Smooth muscle cell of bladder (primary cell): ENCODE results near the gene BLVRB. TPM values are rescaled to one million over a fixed set of nuclear protein-coding genes. Genes with fewer than 3 reads are reported as not detected.

Experiments used
- total RNA-seq: library from RNA; depleted of rRNA; stranded (reverse); fragments of >200 nt; gene quantifications from 2 replicates; pipeline ENCODE4 v1.2.3, GENCODE V29; 2014

The BLVRB gene
- 104 and 118 TPM in 2 replicates for total RNA-seq

DNA sequence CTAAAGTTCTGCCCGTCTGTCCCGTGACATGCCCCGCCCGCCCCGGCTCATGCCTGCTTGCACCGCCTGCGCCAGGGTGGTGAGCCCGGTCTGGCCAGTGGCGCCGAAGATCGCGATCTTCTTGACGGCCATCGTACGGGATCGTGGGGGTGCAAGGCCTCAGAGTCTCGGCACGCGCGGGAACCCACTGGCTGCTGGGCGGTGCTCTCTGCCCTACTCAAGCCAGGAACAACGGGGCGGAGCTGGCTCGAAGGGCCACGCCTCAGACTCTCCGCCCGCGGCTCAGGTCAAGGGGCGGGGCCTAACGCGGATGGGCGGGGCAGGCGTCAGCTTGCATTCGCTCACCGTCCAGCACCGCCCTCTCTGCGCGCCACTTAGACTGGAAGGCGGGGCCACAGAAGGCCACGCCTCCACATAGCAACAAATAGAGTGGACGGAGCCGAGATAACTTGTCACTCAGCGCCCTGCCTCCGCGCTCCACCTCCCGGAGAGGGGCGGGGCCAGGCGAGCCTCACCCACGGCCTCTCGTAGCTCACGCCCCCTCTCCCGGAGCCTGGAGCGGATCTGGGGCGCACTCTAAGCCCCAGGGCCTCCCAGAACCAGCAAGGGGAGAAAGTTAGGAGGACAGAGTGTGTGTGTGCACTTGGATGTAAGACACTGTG is at the start of gene BLVRB:
Gene BLVRB (minus strand): TSS at position 189 of the 662 bp plus-strand sequence. CDS start 57 bp downstream, at position 132.

DNA sequence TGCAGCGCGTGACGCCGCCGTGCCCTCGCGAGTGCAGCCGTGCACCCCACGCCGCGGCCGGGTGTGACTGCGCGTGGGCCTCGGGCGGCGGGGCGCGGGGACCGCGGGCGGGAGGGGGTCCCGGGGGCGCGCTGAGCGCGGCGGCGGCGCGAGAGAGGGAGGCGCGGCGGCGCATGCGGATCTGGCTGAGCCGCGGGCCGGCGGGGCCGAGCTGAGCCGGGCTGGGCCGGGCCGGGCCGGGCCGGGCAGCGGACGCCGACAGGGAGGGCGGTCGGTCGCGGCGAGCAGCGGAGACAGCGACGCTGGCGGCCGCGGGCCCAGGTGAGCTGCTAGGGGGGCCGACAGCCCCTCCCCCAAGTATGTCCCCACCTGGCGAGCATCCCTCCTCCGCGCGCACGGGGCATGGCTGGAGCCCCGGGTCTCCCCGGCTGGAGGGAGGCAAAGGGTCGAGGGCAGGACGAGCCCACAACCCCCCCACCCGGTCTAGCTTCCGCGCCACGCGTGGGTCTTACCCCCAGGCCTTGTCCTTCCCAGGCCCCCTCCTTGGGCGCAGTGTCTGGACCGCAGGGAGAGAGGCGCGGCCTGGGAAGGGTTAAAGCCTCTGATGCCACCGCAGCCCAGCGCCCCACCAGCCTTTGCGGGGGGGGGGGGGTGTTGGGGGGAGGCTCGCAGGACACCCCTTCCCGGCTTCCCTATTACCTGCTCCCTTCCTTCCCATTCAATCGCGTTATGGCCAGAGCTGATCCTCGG is 1.6 kb upstream of the BLVRB start, which contains the start of gene SPTBN4:
Gene SPTBN4 (plus strand): TSS at position 17 of the 750 bp plus-strand sequence. CDS start 5,621 bp downstream, outside the sequence.

DNA sequence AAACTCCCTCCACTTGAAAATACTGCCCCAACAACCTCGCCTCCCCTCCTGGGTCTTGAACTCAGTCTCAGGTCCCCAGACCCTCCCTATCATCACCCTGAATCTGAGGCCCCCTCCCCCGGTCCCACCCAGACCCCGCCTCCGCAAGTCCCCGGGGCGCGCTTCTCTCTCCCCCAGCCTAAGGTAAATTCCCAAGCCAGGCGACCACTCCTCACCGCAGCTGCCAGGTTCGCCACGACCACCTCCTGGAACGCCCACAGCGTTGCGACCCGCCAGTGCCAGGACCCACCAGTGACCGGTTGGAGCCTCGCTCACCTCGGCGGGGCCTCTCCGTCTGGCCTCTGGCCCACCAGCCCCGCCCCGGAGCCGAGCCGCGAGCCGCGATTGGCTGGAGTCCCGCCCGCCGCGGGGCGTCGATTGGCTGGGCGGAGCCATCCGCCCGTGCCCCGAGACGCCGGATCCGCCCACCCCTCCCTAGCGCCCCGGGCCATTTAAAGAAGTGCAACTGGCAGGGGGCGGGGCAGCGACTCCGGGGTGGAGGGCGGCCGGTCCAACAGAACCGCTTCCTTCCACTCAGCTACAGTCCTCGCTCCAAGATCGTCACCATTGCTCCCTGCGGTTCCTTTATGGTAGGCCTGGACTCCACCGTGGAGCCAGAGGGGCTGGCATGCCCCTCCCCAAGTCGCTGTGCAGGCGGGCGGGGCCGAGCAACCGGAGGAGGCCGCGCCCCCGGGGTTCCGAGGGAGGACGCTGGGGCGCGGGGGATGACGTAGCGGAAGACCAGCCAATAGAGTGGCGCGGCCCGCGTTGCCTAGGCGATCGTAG is 21.3 kb downstream of the BLVRB start, which contains the start of gene SERTAD3:
Gene SERTAD3 (minus strand): TSS at position 336 of the 825 bp plus-strand sequence. CDS start 2,255 bp downstream, outside the sequence.

DNA sequence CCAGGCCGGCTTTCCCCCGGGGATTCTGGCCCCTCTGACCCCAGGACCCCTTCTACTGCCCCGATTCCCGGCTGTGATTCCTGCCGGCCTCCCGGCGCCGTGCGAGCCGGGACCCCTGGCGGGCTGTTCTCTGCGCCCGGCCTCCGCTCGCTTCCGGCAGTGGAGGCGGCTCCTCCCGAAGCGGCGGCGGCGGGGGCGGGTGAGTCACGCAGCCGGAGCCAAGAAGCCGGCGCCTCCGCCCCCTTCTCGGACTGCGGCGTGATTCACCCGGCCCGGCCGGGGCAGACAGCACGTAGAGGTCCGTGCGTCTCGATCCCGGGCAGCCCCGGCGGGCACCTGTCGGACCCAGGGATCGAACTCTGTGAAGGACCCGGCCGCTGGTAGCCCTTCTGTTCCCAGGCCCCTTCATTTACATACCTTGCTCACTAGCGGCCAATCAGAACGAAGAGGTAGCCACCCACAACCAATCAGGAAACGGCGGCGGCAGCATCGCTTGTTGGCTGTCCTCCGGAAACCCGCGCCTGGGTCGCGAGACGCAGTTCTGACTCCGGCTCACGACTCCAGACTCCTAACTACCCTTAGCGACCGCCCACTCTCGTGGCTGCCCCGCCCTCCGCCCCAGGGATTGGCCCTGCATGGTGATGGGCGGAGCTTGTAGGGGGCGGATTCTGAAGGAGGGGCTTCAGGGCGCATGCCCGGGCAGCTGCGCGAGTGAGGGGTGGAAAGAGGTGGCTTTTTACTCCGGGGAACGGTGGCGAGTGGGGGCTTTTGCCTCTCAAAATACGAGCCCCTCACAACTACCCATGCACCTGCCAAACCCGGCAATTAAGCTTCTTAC is 39.9 kb downstream of the BLVRB start, which contains the start of gene SERTAD1:
Gene SERTAD1 (minus strand): TSS at position 543 of the 838 bp plus-strand sequence. CDS start 2,446 bp downstream, outside the sequence.

DNA sequence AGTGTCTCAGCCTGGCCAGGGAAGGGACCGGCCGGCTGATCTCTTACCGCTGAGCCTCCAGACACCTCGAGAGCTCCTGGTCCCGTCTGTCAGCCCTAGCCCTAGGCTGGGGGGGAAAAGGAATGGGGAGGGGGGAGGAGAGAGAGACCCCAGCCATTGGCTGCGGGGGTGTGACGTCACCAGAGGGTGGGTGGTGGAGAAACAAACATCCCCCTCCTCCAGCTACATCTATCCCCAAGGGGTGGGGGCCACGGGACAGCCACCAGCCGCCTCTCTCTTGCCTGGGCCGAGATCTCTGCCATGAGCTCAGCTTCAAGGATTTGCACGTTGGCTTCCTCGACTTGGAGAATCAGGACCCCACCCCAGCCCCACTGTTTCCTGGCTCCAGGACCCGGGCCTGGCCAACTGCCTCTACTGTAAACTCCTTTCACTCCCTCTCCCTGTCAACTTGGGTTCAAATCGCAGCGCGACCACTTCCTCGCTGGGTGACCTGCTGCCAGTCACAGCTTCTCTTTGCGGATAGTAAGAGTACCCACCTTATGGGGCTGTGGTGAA is 52.2 kb downstream of the BLVRB start, which contains the start of gene PRX:
Gene PRX (minus strand): TSS at position 88 of the 555 bp plus-strand sequence. CDS start 5,446 bp downstream, outside the sequence.

Other genes with a start within 250 kb of the BLVRB start
- gene TTC9B, start 247.4 kb downstream of the BLVRB start, total RNA-seq = not detected in 2 replicates
- gene CCNP, start 239.1 kb downstream of the BLVRB start, total RNA-seq = 0.14 and 0.28 TPM in 2 replicates
- gene AKT2, start 180.4 kb downstream of the BLVRB start, total RNA-seq = 63.0 and 79.1 TPM in 2 replicates
- gene C19orf47, start 117.3 kb downstream of the BLVRB start, total RNA-seq = 3.6 and 4.8 TPM in 2 replicates
- gene PLD3, start 117.0 kb downstream of the BLVRB start, total RNA-seq = 147 and 199 TPM in 2 replicates
- gene HIPK4, start 75.6 kb downstream of the BLVRB start, total RNA-seq = 0.14 and 0.18 TPM in 2 replicates
- 1.3 and 1.6 TPM in 2 replicates for gene PRX, start 52.4 kb downstream of the BLVRB start, total RNA-seq
- 11.1 and 19.3 TPM in 2 replicates for gene SERTAD1, start 39.8 kb downstream of the BLVRB start, total RNA-seq
- gene SERTAD3, start 21.4 kb downstream of the BLVRB start, total RNA-seq = 17.5 and 18.9 TPM in 2 replicates
- gene SPTBN4, start 1.3 kb upstream of the BLVRB start, total RNA-seq = 1.6 and 1.8 TPM in 2 replicates
- 13.5 and 17.2 TPM in 2 replicates for gene SHKBP1, start 111.1 kb upstream of the BLVRB start, total RNA-seq
- gene LTBP4, start 135.6 kb upstream of the BLVRB start, total RNA-seq = 20.1 and 36.6 TPM in 2 replicates
- 12.9 and 19.4 TPM in 2 replicates for gene NUMBL, start 224.9 kb upstream of the BLVRB start, total RNA-seq